HCT116 (cell line): ENCODE data around the gene CCDC86. TPM values are rescaled to one million over a fixed set of nuclear protein-coding genes. Genes with fewer than 3 reads are reported as not detected.

ENCODE experiments used
- ATAC-seq: fragments of 200-7000 bp; cut with Tn5 transposase; 2 replicates; pipeline ENCODE4 v1.9.1; 2020; ENCODE audit warnings: mild to moderate bottlenecking, moderate library complexity
- BruUV-seq: library from RNA; stranded (reverse); fragments of 400-500 nt; replicated peaks from 2 replicates; lab custom pipeline; 2021; lab: Mats Ljungman, UMichigan
- CTCF ChIA-PET: fragments of 300-600 bp; sonication (Branson Sonifier 250); formaldehyde crosslinking; loops from one replicate; lab custom pipeline; 2021; ENCODE audit warnings: antibody characterized with exemption; lab: Charles Lee
- POLR2A ChIA-PET: fragments of 300-600, 350-600 bp; sonication (Branson Sonifier 250); formaldehyde crosslinking; loops from one replicate; lab custom pipeline; 2021; ENCODE audit warnings: antibody characterized with exemption; lab: Charles Lee
- RAD21 ChIA-PET, 2 experiments: fragments of 300-600 bp; sonication (Branson Sonifier 250); formaldehyde crosslinking; loops; one replicate each; lab custom pipeline; 2023; ENCODE audit warnings: low total read pairs in 2 of 2; ENCODE audit not compliant: uncharacterized antibody in 2 of 2, unreplicated experiment in 2 of 2, low non-redundant PET in 1 of 2; lab: Charles Lee
- DNase-seq: peaks from one replicate; pipeline ENCODE4 v3.0.0-alpha.2; 2010; ENCODE audit warnings: low read depth, low spot score
- H2AFZ ChIP-seq: fragments of 200-600 bp; shearing (Covaris generic), sonication (generic); 2 replicates; pipeline ENCODE4 v1.6.1; 2017; ENCODE audit warnings: low read depth, mixed run types, mixed read lengths, antibody characterized with exemption, low read length; ENCODE audit not compliant: poor library complexity, severe bottlenecking
- H3K27ac ChIP-seq: 2 replicates; pipeline ENCODE4 v1.5.1; 2012; ENCODE audit warnings: low read depth, low read length
- H3K27me3 ChIP-seq: fragments of 200-600 bp; sonication (generic); 2 replicates; pipeline ENCODE4 v1.6.1; 2016; ENCODE audit warnings: mixed run types, low read length, mixed read lengths; ENCODE audit not compliant: insufficient read depth
- H3K36me3 ChIP-seq, 2 experiments: fragments of 200-500 bp in 1 of 2; fragments of 200-600 bp in 1 of 2; sonication (Bioruptor generic) in 1 of 2; sonication (generic) in 1 of 2; 2 replicates each; pipeline versions ENCODE4 v1.5.1 to v1.6.1; 2014 to 2016; ENCODE audit warnings: low read length in 2 of 2, inconsistent platforms in 1 of 2, mixed read lengths in 1 of 2, mixed run types in 1 of 2; ENCODE audit not compliant: insufficient read depth in 2 of 2, control insufficient read depth in 1 of 2
- H3K4me1 ChIP-seq, 2 experiments: fragments of 200-600 bp in 1 of 2; sonication (generic) in 1 of 2; 2 replicates each; pipeline versions ENCODE4 v1.5.1 to v1.6.1; 2012 to 2017; ENCODE audit warnings: low read length in 2 of 2, inconsistent platforms in 1 of 2, mild to moderate bottlenecking in 1 of 2, mixed read lengths in 1 of 2, mixed run types in 1 of 2, moderate library complexity in 1 of 2; ENCODE audit not compliant: insufficient read depth in 2 of 2, control insufficient read depth in 1 of 2
- H3K4me2 ChIP-seq: fragments of 200-600 bp; sonication (generic); 2 replicates; pipeline ENCODE4 v1.6.1; 2017; ENCODE audit warnings: mixed run types, low read length, mixed read lengths
- H3K4me3 ChIP-seq, 2 experiments: fragments of 200-600 bp in 1 of 2; sonication (generic) in 1 of 2; replicated peaks in 1 of 2; 2 replicates each; pipeline ENCODE4 v1.5.1; 2011 to 2016; ENCODE audit warnings: low read length in 2 of 2, control low read depth in 1 of 2, low read depth in 1 of 2, mild to moderate bottlenecking in 1 of 2, mixed read lengths in 1 of 2, mixed run types in 1 of 2
- H3K79me2 ChIP-seq: fragments of 200-600 bp; sonication (generic); 2 replicates; pipeline ENCODE4 v1.6.1; 2017; ENCODE audit warnings: mild to moderate bottlenecking, mixed run types, low read length, moderate library complexity, mixed read lengths; ENCODE audit not compliant: insufficient read depth
- H3K9ac ChIP-seq: fragments of 200-600 bp; sonication (generic); 2 replicates; pipeline ENCODE4 v1.6.1; 2016; ENCODE audit warnings: low read length, mixed read lengths
- H3K9me2 ChIP-seq: fragments of 200-600 bp; sonication (generic), shearing (Covaris generic); 2 replicates; pipeline ENCODE4 v1.6.1; 2017; ENCODE audit warnings: mixed run types, mild to moderate bottlenecking, moderate library complexity; ENCODE audit not compliant: insufficient read depth
- H3K9me3 ChIP-seq, 2 experiments: fragments of 200-500 bp in 1 of 2; fragments of 200-600 bp in 1 of 2; sonication (Bioruptor generic) in 1 of 2; sonication (generic) in 1 of 2; 2 replicates each; pipeline ENCODE4 v1.6.1; 2014 to 2017; ENCODE audit warnings: low read length in 2 of 2, mixed read lengths in 2 of 2, inconsistent platforms in 1 of 2, low read depth in 1 of 2, mild to moderate bottlenecking in 1 of 2, mixed run types in 1 of 2, moderate library complexity in 1 of 2; ENCODE audit not compliant: control insufficient read depth in 1 of 2, insufficient read depth in 1 of 2
- H4K20me1 ChIP-seq: fragments of 200-600 bp; sonication (generic), shearing (Covaris generic); 2 replicates; pipeline ENCODE4 v1.6.1; 2017; ENCODE audit warnings: mixed run types, mild to moderate bottlenecking, moderate library complexity; ENCODE audit not compliant: insufficient read depth
- CBX3 ChIP-seq: IDR thresholded peaks from 2 replicates; pipeline ENCODE4 v1.6.1; 2012; ENCODE audit warnings: low read depth
- CEBPB ChIP-seq: IDR thresholded peaks from 2 replicates; pipeline ENCODE4 v1.6.1; 2012; ENCODE audit warnings: low read depth
- EGR1 ChIP-seq: IDR thresholded peaks from 2 replicates; pipeline ENCODE4 v1.6.1; 2012; ENCODE audit warnings: low read depth
- ELF1 ChIP-seq: IDR thresholded peaks from 2 replicates; pipeline ENCODE4 v1.6.1; 2012; ENCODE audit warnings: low read depth, borderline replicate concordance
- EZH2 ChIP-seq: fragments of 200-600 bp; sonication (generic); IDR thresholded peaks from 2 replicates; pipeline ENCODE4 v1.6.1; 2017; ENCODE audit warnings: antibody characterized with exemption, mixed run types
- FOSL1 ChIP-seq: IDR thresholded peaks from 2 replicates; pipeline ENCODE4 v1.6.1; 2012; ENCODE audit warnings: low read depth
- JUND ChIP-seq: IDR thresholded peaks from 2 replicates; pipeline ENCODE4 v1.6.1; 2012
- MAX ChIP-seq: IDR thresholded peaks from 2 replicates; pipeline ENCODE4 v1.6.1; 2012
- POLR2AphosphoS5 ChIP-seq: IDR thresholded peaks from 2 replicates; pipeline ENCODE4 v1.6.1; 2011; ENCODE audit warnings: mild to moderate bottlenecking, low read depth, low read length, moderate library complexity
- RAD21 ChIP-seq: IDR thresholded peaks from 2 replicates; pipeline ENCODE4 v1.6.1; 2012; ENCODE audit warnings: low read depth, mild to moderate bottlenecking
- SIN3A ChIP-seq: IDR thresholded peaks from 2 replicates; pipeline ENCODE4 v1.6.1; 2012; ENCODE audit warnings: low read depth
- SP1 ChIP-seq: IDR thresholded peaks from 2 replicates; pipeline ENCODE4 v1.6.1; 2012; ENCODE audit warnings: low read depth
- YY1 ChIP-seq: IDR thresholded peaks from 2 replicates; pipeline ENCODE4 v1.6.1; 2011; ENCODE audit warnings: low read length, low read depth, moderate library complexity, mild to moderate bottlenecking; ENCODE audit not compliant: insufficient replicate concordance; ENCODE audit errors: extremely low read depth
- ZFX ChIP-seq: fragments of 450-650 bp; IDR thresholded peaks from 2 replicates; pipeline ENCODE4 v1.6.1; 2017
- ZNF274 ChIP-seq: fragments of 200-500 bp; sonication (Bioruptor generic); IDR thresholded peaks from 2 replicates; pipeline ENCODE4 v1.6.1; 2014; ENCODE audit warnings: mild to moderate bottlenecking, low read depth, low read length, inconsistent platforms
- intact Hi-C: fragments of 100-400 bp; cut with micrococcal nuclease; formaldehyde crosslinking; loops from 2 replicates; pipeline ENCODE4 v1.10.0; 2022
- total RNA-seq: library from RNA; stranded (reverse); gene quantifications from one replicate; pipeline ENCODE4 v1.2.1, GENCODE V29; 2021; ENCODE audit not compliant: unreplicated experiment
- TF ChIP-seq, protein P1 (sequence below), 3 experiments: fragments of 200-600 bp in 1 of 3; sonication (generic) in 1 of 3; IDR thresholded peaks in 2 of 3; conservative IDR thresholded peaks in 1 of 3; 2 replicates each; pipeline ENCODE4 v1.5.1; 2012 to 2017; ENCODE audit warnings: low read depth in 2 of 3, low read length in 2 of 3, antibody characterized with exemption in 1 of 3, borderline replicate concordance in 1 of 3, control low read depth in 1 of 3, mild to moderate bottlenecking in 1 of 3, mixed read lengths in 1 of 3, mixed run types in 1 of 3, moderate library complexity in 1 of 3; ENCODE audit not compliant: insufficient read depth in 1 of 3
- TF ChIP-seq, protein P2 (sequence below): IDR thresholded peaks from 2 replicates; pipeline ENCODE4 v1.6.1; 2012; ENCODE audit warnings: low read depth
- TF ChIP-seq, protein P3 (sequence below): IDR thresholded peaks from 2 replicates; pipeline ENCODE4 v1.6.1; 2012

CCDC86 gene
- total RNA-seq, 1 experiment from 2014 or later, result 69.6 TPM

- Histone ChIP-seq H3K4me1 (no peaks in the 10 kb centered on the region), H3K27ac (no peak overlapping the region), H3K4me3 (no peak overlapping the region), H3K9me2 (no peaks in the 10 kb centered on the region), H4K20me1 (no peaks in the 10 kb centered on the region), H3K9ac (no peak overlapping the region), H3K4me2 (no peak overlapping the region), H3K79me2 (no peaks in the 10 kb centered on the region), H3K36me3 (no peaks in the 10 kb centered on the region), H2AFZ (no peak overlapping the region), H3K9me3 (peaks cover 0 to under 1% of the 10 kb centered on the region in 2 experiments; a peak in 2 of 4 replicates), H3K27me3 (no peaks in the 10 kb centered on the region)
- no peak for TF ChIP-seq CBX3
- TF ChIP-seq, protein P1, sequence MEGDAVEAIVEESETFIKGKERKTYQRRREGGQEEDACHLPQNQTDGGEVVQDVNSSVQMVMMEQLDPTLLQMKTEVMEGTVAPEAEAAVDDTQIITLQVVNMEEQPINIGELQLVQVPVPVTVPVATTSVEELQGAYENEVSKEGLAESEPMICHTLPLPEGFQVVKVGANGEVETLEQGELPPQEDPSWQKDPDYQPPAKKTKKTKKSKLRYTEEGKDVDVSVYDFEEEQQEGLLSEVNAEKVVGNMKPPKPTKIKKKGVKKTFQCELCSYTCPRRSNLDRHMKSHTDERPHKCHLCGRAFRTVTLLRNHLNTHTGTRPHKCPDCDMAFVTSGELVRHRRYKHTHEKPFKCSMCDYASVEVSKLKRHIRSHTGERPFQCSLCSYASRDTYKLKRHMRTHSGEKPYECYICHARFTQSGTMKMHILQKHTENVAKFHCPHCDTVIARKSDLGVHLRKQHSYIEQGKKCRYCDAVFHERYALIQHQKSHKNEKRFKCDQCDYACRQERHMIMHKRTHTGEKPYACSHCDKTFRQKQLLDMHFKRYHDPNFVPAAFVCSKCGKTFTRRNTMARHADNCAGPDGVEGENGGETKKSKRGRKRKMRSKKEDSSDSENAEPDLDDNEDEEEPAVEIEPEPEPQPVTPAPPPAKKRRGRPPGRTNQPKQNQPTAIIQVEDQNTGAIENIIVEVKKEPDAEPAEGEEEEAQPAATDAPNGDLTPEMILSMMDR (IDR thresholded peaks at IDR 0.05 in 2 of 3, conservative IDR thresholded peaks at IDR 0.05 in 1 of 3; ENCODE audit: borderline replicate concordance in 1 of 3, insufficient read depth in 1 of 3, low read depth in 2 of 3, low read length in 2 of 3), result no peak
- TF ChIP-seq POLR2AphosphoS5, result no peak
- TF ChIP-seq EZH2, result no peak
- TF ChIP-seq CEBPB, result no peak
- TF ChIP-seq SP1, result no peak
- no peak for TF ChIP-seq MAX
- TF ChIP-seq, protein P2, sequence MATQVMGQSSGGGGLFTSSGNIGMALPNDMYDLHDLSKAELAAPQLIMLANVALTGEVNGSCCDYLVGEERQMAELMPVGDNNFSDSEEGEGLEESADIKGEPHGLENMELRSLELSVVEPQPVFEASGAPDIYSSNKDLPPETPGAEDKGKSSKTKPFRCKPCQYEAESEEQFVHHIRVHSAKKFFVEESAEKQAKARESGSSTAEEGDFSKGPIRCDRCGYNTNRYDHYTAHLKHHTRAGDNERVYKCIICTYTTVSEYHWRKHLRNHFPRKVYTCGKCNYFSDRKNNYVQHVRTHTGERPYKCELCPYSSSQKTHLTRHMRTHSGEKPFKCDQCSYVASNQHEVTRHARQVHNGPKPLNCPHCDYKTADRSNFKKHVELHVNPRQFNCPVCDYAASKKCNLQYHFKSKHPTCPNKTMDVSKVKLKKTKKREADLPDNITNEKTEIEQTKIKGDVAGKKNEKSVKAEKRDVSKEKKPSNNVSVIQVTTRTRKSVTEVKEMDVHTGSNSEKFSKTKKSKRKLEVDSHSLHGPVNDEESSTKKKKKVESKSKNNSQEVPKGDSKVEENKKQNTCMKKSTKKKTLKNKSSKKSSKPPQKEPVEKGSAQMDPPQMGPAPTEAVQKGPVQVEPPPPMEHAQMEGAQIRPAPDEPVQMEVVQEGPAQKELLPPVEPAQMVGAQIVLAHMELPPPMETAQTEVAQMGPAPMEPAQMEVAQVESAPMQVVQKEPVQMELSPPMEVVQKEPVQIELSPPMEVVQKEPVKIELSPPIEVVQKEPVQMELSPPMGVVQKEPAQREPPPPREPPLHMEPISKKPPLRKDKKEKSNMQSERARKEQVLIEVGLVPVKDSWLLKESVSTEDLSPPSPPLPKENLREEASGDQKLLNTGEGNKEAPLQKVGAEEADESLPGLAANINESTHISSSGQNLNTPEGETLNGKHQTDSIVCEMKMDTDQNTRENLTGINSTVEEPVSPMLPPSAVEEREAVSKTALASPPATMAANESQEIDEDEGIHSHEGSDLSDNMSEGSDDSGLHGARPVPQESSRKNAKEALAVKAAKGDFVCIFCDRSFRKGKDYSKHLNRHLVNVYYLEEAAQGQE, result no peak
- TF ChIP-seq RAD21, result no peak
- TF ChIP-seq EGR1, result no peak
- no peak for TF ChIP-seq JUND
- no peak for TF ChIP-seq ZFX
- TF ChIP-seq, protein P3, sequence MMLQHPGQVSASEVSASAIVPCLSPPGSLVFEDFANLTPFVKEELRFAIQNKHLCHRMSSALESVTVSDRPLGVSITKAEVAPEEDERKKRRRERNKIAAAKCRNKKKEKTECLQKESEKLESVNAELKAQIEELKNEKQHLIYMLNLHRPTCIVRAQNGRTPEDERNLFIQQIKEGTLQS, result no peak
- TF ChIP-seq ZNF274, result no peak
- TF ChIP-seq SIN3A, result no peak
- no peak for TF ChIP-seq FOSL1
- no peak for TF ChIP-seq YY1
- no peak for TF ChIP-seq ELF1
- no TSS peak for BruUV-seq
- ChIA-PET POLR2A (no interaction called here), CTCF (interaction anchor here (1.3 kb wide), 1 partner anchor 9 kb away, joined by 5 read pairs; no protein-coding TSS in a partner anchor), RAD21 (no interaction called here)
- intact Hi-C loops, result no loop called here
- DNase-seq (no peak), ATAC-seq (no peak)
These were observed 19.9 kb upstream of the CCDC86 start for GRCh38 chr11:60821827-60822599.
